ENCODE data around the gene LIME1. TPM values are rescaled to one million over a fixed set of nuclear protein-coding genes. Genes with fewer than 3 reads are reported as not detected.

Gene LIME1
- total and polyA plus RNA-seq, 9 of the 15 experiments (the other 6 are each of a cell fraction or from before 2014, with no cell fraction given), result 0.11 to 17.1 (median 2.8) TPM; not detected in 2

- ATAC-seq, result no peak
- no peak overlapping the region for H3K9ac ChIP-seq (ENCODE audit: insufficient read depth in 1 of 2, low read depth in 2 of 2, low read length in 2 of 2)
- intact Hi-C loops (cut with micrococcal nuclease), result no loop called here
- H3K4me2 ChIP-seq (ENCODE audit: insufficient read depth, low read length), result no peak overlapping the region
- H4K20me1 ChIP-seq (replicated peaks; ENCODE audit: control insufficient read depth, insufficient read depth, low read length), result no peaks in the 10 kb centered on the region
- no peak overlapping the region for H3K4me3 ChIP-seq
- no peak overlapping the region for H3K27ac ChIP-seq (ENCODE audit: extremely low read depth, low read depth, low read length)
- CTCF ChIA-PET (ENCODE audit: low intra/inter-chr PET ratio), result no interaction called here
- no peak for DNase-seq (ENCODE audit: extremely low read depth in 1 of 4, low spot score in 3 of 4)
- H3K9me1 ChIP-seq (ENCODE audit: control insufficient read depth, insufficient read depth, low read length), result no peaks in the 10 kb centered on the region
- POLR2A ChIA-PET, result no interaction called here
- 27% methylated on average over 7 of the region's 7 CpGs for WGBS (ENCODE audit: insufficient coverage, low coverage, missing lambda C conversion rate)
- no TSS peak for BruUV-seq (replicated peaks)
- no peak for FAIRE-seq
- no peaks in the 10 kb centered on the region for H3K27me3 ChIP-seq (ENCODE audit: control insufficient read depth in 2 of 2, insufficient read depth in 2 of 2, low read length in 2 of 2)
- H3K9me3 ChIP-seq (replicated peaks; ENCODE audit: control insufficient read depth, insufficient read depth, low read depth, low read length), result no peaks in the 10 kb centered on the region
- no peaks in the 10 kb centered on the region for H3K79me2 ChIP-seq (ENCODE audit: control insufficient read depth, insufficient read depth, low read length)
- H3K4me1 ChIP-seq (replicated peaks in 1 of 2; ENCODE audit: control insufficient read depth in 2 of 2, insufficient read depth in 2 of 2, low read length in 2 of 2), result peaks cover 3 to 18% of the 10 kb centered on the region in 2 experiments; a peak in 3 of 5 replicates
- TF ChIP-seq ZBTB49 (CRISPR knock-in tag; IDR thresholded peaks at IDR 0.05; ENCODE audit: borderline replicate concordance) (no peak), KLF16 (IDR thresholded peaks at IDR 0.05) (no peak), ELF4 (CRISPR knock-in tag; IDR thresholded peaks at IDR 0.05) (no peak), PYGO2 (tag; IDR thresholded peaks at IDR 0.05) (no peak), ZNF146 (CRISPR knock-in tag; IDR thresholded peaks at IDR 0.05; ENCODE audit: unreplicated experiment) (no peak), ZNF592 (IDR thresholded peaks at IDR 0.05) (no peak)
- TF ChIP-seq, protein P1, sequence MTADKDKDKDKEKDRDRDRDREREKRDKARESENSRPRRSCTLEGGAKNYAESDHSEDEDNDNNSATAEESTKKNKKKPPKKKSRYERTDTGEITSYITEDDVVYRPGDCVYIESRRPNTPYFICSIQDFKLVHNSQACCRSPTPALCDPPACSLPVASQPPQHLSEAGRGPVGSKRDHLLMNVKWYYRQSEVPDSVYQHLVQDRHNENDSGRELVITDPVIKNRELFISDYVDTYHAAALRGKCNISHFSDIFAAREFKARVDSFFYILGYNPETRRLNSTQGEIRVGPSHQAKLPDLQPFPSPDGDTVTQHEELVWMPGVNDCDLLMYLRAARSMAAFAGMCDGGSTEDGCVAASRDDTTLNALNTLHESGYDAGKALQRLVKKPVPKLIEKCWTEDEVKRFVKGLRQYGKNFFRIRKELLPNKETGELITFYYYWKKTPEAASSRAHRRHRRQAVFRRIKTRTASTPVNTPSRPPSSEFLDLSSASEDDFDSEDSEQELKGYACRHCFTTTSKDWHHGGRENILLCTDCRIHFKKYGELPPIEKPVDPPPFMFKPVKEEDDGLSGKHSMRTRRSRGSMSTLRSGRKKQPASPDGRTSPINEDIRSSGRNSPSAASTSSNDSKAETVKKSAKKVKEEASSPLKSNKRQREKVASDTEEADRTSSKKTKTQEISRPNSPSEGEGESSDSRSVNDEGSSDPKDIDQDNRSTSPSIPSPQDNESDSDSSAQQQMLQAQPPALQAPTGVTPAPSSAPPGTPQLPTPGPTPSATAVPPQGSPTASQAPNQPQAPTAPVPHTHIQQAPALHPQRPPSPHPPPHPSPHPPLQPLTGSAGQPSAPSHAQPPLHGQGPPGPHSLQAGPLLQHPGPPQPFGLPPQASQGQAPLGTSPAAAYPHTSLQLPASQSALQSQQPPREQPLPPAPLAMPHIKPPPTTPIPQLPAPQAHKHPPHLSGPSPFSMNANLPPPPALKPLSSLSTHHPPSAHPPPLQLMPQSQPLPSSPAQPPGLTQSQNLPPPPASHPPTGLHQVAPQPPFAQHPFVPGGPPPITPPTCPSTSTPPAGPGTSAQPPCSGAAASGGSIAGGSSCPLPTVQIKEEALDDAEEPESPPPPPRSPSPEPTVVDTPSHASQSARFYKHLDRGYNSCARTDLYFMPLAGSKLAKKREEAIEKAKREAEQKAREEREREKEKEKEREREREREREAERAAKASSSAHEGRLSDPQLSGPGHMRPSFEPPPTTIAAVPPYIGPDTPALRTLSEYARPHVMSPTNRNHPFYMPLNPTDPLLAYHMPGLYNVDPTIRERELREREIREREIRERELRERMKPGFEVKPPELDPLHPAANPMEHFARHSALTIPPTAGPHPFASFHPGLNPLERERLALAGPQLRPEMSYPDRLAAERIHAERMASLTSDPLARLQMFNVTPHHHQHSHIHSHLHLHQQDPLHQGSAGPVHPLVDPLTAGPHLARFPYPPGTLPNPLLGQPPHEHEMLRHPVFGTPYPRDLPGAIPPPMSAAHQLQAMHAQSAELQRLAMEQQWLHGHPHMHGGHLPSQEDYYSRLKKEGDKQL (CRISPR knock-in tag; IDR thresholded peaks at IDR 0.05; ENCODE audit: borderline replicate concordance), result no peak
- TF ChIP-seq, protein P2, sequence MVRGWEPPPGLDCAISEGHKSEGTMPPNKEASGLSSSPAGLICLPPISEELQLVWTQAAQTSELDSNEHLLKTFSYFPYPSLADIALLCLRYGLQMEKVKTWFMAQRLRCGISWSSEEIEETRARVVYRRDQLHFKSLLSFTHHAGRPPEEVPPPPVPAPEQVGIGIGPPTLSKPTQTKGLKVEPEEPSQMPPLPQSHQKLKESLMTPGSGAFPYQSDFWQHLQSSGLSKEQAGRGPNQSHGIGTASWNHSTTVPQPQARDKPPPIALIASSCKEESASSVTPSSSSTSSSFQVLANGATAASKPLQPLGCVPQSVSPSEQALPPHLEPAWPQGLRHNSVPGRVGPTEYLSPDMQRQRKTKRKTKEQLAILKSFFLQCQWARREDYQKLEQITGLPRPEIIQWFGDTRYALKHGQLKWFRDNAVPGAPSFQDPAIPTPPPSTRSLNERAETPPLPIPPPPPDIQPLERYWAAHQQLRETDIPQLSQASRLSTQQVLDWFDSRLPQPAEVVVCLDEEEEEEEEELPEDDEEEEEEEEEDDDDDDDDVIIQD (CRISPR knock-in tag; IDR thresholded peaks at IDR 0.05), result no peak
- no peak overlapping the region for H2AFZ ChIP-seq (ENCODE audit: low read depth, low read length)
- in situ Hi-C loops (cut with MboI), result no loop called here
- H3K36me3 ChIP-seq (ENCODE audit: control insufficient read depth, insufficient read depth, low read length), result no peaks in the 10 kb centered on the region
These were observed 21.7 kb downstream of the LIME1 start for GRCh38 chr20:63758152-63758551.
